ENCODE results near the gene FLOT1.

GRCh38 chr6:30689985-30690384 lies 52.5 kb downstream of the FLOT1 start:
- no peak for TF ChIP-seq CTCF (IDR thresholded peaks at IDR 0.05; ENCODE audit: low read length)
- no peak for TF ChIP-seq EZH2 (IDR thresholded peaks at IDR 0.05; ENCODE audit: borderline replicate concordance, low read length)

Measured in OCI-LY1 (cell line).